Rectal smooth muscle tissue (tissue), 1 donor: ENCODE results near the gene NAA40.
A peak's percentile ranks its signal among the peaks of the same experiment; 100 is the strongest.

Experiments
- H3K27ac ChIP-seq: one replicate; pipeline ENCODE4 v1.7.0; 2013; ENCODE audit warnings: low read depth, low read length, inconsistent platforms
- H3K27me3 ChIP-seq: one replicate; pipeline ENCODE4 v1.7.0; 2013; ENCODE audit warnings: low read length; ENCODE audit not compliant: control insufficient read depth, insufficient read depth
- H3K36me3 ChIP-seq: one replicate; pipeline ENCODE4 v1.7.0; 2013; ENCODE audit warnings: low read length; ENCODE audit not compliant: control insufficient read depth, insufficient read depth
- H3K4me1 ChIP-seq: one replicate; pipeline ENCODE4 v1.7.0; 2013; ENCODE audit warnings: low read length; ENCODE audit not compliant: control insufficient read depth, insufficient read depth
- H3K4me3 ChIP-seq: one replicate; pipeline ENCODE4 v1.7.0; 2013; ENCODE audit warnings: low read length
- H3K9ac ChIP-seq: one replicate; pipeline ENCODE4 v1.7.0; 2013; ENCODE audit warnings: low read length

Gene NAA40

DNA sequence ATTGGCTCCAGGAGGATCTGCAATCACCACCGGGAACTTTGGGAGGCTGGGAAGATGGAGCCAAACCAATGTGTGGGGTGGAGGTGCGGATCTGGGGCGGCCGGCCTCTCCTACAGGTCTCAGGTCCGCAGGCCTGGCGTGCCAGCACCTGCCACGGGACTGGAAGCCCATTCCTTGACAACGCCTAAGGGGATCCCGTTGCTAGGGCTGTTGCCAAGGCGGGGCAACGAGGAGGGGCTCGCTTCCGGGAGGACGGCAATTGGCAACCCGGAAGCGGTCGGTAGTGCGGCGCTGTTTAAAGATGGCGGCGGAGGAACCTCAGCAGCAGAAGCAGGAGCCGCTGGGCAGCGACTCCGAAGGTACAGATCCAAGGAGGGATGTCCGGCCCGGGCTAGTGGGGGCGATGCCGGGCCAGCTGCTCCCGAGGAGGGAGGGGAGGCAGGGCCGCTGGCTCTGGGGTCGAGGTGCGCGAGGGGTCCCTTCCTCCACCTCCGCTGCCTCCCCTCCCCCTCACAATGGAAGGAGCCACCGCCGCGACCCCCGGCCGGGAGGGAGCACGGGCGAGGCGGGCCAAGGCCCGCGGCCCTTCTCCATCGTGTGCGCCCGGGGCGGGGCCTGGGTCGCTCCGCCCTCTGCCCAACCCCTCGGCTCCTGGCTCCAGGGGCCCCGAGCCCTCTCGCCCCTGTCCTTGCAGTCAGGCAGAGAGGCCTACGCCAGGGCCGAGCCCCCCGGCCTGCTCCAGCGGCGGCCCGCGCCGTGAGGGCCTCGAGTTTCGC is 47.5 kb downstream of the NAA40 start, which contains the start of gene OTUB1:
Gene OTUB1, plus strand, starts transcription at position 283 of the 776 bp plus-strand sequence. Its CDS starts 19 bp downstream, at position 302.
- Histone ChIP-seq H3K36me3 (peaks cover 7% of the 10 kb centered on the region), H3K4me3 (peak within 1 kb of the TSS; percentile 98), H3K27me3 (no peaks in the 10 kb centered on the region), H3K27ac (peak within 1 kb of the TSS; percentile 85), H3K9ac (peak within 1 kb of the TSS; percentile 80), H3K4me1 (peaks cover 10% of the 10 kb centered on the region)

DNA sequence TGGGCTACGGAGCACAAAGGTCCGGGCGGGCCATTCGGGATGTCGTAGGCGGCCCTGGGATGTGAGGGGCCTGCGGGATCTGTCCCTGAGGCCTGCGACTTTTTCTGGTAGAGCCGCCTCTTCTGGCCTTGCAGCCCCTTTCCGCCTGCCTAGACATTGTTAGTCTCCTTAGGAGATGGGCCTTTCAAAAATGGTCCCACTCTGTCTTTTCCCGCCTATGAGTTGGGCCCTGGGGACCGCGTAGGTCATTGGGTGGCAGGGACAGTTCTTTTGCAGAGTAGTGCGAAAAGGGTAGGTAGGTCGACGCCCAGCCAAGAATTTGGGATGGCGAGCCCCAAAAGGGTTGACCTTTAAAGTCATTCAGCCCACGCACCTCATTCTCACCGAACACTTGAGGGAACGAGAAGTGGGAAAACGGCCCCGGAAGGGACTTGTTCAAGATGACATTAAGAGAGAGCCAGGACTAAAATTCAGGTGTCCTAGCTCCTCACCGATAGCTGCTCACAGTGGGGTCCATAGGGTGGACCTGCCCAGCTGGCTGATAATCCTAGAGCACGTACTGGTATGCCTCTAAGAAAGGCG is 48.2 kb downstream of the NAA40 start:
- Histone ChIP-seq H3K36me3 (peaks cover 8% of the 10 kb centered on the region), H3K4me1 (peaks cover 10% of the 10 kb centered on the region), H3K27ac (peak overlapping the region; percentile 85), H3K9ac (peak overlapping the region; percentile 19), H3K27me3 (no peaks in the 10 kb centered on the region), H3K4me3 (peak overlapping the region; percentile 98)

GRCh38 chr11:63991558-63991957 is 52.8 kb downstream of the NAA40 start:
- Histone ChIP-seq H3K36me3 (peaks cover 11% of the 10 kb centered on the region), H3K27me3 (no peaks in the 10 kb centered on the region), H3K9ac (no peak overlapping the region), H3K27ac (no peak overlapping the region), H3K4me1 (peaks cover 6% of the 10 kb centered on the region), H3K4me3 (no peak overlapping the region)

DNA sequence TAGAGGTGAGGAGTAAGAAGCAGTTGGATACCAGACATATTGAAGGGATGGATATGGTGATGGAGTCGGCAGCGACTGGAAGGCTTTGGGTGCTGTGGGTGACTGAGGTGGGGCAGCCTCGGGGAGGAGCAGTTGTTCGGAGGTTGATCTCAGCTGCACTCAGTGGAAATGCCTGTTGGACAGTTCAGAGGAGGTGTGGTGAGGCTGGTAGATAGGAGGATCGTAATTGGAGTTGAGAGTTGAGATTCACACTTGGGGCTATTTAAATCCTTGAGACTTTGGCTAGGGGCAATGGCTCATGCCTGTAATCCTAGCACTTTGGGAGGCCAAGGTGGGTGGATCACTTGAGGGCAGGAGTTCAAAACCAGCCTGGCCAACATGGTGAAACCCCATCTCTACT is 54.3 kb downstream of the NAA40 start:
- no peak overlapping the region for H3K9ac ChIP-seq
- no peaks in the 10 kb centered on the region for H3K4me1 ChIP-seq
- H3K36me3 ChIP-seq: peaks cover 24% of the 10 kb centered on the region
- H3K4me3 ChIP-seq: no peak overlapping the region
- no peak overlapping the region for H3K27ac ChIP-seq
- H3K27me3 ChIP-seq: no peaks in the 10 kb centered on the region

DNA sequence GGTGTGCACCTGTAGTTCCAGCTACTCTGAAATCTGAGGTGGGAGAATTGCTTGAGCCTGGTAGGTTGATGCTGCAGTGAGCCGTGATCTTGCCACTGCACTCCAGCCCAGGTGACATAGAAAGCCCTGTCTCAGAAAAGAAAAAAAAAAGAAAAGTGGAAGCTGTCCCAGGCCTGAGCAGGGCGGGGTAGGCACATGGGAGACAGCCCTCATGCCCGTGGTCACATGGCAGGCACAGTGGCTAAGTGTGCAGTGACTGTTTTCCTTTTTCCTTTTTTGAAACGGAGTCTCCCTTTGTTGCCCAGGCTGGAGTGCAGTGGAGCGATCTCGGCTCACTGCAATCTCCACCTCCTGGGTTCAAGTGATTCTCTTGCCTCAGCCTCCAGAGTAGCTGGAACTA is 55.2 kb downstream of the NAA40 start:
- Histone ChIP-seq H3K27me3 (no peaks in the 10 kb centered on the region), H3K4me3 (no peak overlapping the region), H3K27ac (no peak overlapping the region), H3K36me3 (peaks cover 20% of the 10 kb centered on the region), H3K4me1 (peaks cover 2% of the 10 kb centered on the region), H3K9ac (no peak overlapping the region)

DNA sequence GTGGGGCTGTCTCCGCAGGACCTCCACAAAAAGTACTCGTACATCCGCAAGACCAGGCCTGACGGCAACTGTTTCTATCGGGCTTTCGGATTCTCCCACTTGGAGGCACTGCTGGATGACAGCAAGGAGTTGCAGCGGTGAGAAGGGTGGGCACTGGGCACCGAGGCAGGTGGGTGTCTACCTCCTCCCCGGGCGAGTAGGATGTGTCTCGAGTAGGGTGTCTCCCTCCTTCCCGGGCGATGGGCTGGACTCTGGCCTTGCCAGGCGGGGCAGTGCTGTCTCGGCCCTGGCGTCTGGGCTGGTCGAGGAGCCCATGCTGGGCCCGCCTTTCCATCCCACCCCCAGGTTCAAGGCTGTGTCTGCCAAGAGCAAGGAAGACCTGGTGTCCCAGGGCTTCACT is 57.7 kb downstream of the NAA40 start:
- peaks cover 17% of the 10 kb centered on the region for H3K36me3 ChIP-seq

DNA sequence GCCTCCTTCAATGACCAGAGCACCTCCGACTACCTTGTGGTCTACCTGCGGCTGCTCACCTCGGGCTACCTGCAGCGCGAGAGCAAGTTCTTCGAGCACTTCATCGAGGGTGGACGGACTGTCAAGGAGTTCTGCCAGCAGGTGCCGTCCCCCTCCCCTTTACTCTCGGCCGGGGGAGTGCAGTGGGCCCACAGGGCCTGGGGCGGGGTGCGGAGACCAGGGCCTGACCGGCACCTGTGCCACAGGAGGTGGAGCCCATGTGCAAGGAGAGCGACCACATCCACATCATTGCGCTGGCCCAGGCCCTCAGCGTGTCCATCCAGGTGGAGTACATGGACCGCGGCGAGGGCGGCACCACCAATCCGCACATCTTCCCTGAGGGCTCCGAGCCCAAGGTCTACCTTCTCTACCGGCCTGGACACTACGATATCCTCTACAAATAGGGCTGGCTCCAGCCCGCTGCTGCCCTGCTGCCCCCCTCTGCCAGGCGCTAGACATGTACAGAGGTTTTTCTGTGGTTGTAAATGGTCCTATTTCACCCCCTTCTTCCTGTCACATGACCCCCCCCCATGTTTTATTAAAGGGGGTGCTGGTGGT is 58.4 kb downstream of the NAA40 start:
- Histone ChIP-seq H3K9ac (no peak overlapping the region), H3K4me1 (peaks cover 4% of the 10 kb centered on the region), H3K4me3 (no peak overlapping the region), H3K27ac (no peak overlapping the region), H3K27me3 (no peaks in the 10 kb centered on the region), H3K36me3 (peaks cover 17% of the 10 kb centered on the region)

More for the DNA sequence above, 57.7 kb downstream of the NAA40 start:
- H3K27ac ChIP-seq: no peak overlapping the region
- H3K4me1 ChIP-seq: peaks cover 4% of the 10 kb centered on the region
- no peak overlapping the region for H3K4me3 ChIP-seq
- no peak overlapping the region for H3K9ac ChIP-seq
- H3K27me3 ChIP-seq: no peaks in the 10 kb centered on the region

GRCh38 chr11:63997801-63998337 is 59.1 kb downstream of the NAA40 start:
- H3K9ac ChIP-seq: no peak overlapping the region
- no peaks in the 10 kb centered on the region for H3K27me3 ChIP-seq
- H3K4me1 ChIP-seq: peaks cover 4% of the 10 kb centered on the region
- H3K27ac ChIP-seq: no peak overlapping the region
- H3K36me3 ChIP-seq: peaks cover 17% of the 10 kb centered on the region
- H3K4me3 ChIP-seq: no peak overlapping the region

DNA sequence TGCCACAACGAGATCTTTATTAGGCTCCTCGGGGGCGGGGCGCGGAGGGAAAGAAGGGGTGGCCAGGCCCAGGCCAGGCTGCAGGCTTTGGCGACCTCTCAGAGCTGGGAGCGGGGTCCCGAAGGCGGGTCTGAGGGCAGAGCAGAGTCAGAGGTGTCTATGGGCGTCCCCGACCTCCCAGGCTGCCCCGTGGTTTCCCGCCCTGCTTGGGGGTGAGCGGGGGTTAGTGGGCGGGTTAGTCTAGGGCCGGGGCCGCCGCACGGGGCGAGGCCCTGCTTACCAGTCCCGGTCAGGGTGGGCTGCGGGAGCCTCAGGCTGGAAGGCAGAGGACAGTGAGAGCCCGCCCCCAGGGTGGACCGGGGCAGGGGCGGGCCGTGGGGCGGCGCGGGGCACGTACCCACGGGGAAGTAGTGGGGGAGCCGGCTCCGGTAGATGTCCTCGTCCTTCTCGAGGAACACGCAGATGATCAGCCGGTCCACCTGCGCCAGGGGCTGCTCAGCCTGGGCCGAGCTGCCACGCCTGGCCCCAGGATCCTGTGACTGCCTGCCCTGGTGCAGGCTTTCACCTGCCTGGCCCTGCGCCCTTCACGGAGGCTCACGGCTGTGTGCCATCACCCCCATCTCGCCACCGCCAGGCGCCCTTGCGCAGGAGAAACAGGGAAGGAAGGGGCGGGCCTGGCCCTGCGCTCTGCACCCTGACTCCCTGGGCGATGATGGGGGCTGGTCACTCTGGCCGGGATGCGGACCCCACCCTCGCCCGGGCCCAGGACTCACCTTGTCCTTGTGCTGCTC is 60.0 kb downstream of the NAA40 start:
- Histone ChIP-seq H3K4me1 (peaks cover 4% of the 10 kb centered on the region), H3K36me3 (peaks cover 17% of the 10 kb centered on the region), H3K27me3 (no peaks in the 10 kb centered on the region), H3K4me3 (no peak overlapping the region), H3K27ac (no peak overlapping the region), H3K9ac (no peak overlapping the region)

DNA sequence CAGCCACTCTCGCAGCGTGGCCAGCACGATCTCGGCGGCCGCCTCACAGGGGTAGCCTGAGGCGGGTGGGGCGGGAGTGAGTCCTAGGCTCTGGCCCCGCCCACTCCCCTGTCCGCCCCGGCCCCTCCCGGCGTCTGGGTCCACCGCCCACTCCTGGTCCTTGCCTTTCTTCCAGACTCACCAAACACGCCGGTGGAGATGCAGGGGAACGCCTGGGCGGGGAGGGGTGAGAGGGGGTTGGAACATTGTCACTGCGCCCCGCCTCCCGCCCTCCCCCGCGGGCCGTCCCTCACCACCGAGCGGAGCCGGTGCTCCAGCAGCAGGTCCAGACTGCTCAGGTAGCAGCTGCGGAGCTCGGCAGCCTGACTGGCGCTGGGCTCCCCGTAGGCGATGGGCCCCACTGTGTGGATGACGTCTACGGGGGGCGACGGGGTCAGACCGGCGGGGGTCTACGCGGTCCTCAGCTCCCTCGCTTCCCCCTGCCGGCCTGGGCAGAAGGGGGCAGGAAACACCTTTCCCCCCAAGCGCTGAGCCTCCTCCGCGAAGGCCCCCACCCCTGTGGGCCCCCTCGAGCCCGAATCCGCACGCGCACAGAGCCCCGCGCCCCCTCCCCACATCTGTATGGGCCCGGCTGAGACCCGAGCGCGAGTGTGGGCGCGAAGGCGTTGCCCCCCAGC is 60.7 kb downstream of the NAA40 start:
- Histone ChIP-seq H3K27me3 (no peaks in the 10 kb centered on the region), H3K36me3 (peaks cover 17% of the 10 kb centered on the region), H3K4me3 (peak overlapping the region; percentile 21), H3K9ac (no peak overlapping the region), H3K4me1 (peaks cover 4% of the 10 kb centered on the region), H3K27ac (no peak overlapping the region)

DNA sequence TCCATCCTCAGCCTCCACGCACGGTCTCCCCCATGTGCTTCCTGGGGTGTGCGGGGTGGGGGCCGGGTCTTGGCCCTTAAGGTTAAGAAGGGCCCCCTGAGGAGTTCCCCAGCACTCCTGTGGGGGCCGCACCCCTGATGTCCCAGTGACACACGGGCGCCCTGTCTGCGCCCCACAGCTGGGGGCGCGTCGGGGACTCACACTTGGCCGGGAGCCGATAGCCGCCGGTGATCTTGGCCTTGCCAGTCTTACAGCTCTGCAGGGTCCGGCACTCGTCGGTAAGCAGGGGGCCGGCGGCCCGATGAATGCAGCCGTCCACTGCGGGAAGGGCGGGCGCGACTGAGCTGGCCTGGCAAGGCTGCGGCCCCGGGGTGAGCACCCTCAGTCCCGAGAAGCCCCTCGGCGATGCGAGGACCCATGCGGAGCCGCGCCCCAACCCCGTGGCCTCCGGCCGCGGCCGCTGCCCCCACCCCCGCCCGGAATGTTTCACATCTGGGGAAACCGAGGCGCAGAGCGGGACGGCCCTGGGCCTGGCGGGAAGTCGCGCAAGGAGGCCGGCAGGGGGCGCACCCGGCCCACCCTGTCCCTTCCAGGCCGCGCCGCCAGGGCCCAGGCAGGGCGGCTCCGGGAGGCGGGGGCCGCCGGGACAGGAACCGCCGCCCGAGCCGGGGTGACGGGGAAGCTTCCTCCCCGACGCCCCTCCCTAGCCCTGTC is 61.4 kb downstream of the NAA40 start:
- no peak overlapping the region for H3K9ac ChIP-seq
- H3K27me3 ChIP-seq: no peaks in the 10 kb centered on the region
- H3K36me3 ChIP-seq: peaks cover 17% of the 10 kb centered on the region
- H3K4me3 ChIP-seq: peak overlapping the region; percentile 51
- H3K27ac ChIP-seq: no peak overlapping the region
- H3K4me1 ChIP-seq: peaks cover 4% of the 10 kb centered on the region
